Fibroblast of gingiva (primary cell): ENCODE data around the gene STX10.

Experiments
- DNase-seq: peaks from one replicate; pipeline ENCODE4 v3.0.0-alpha.2; 2011; ENCODE audit warnings: low read depth

The STX10 gene

GRCh38 chr19:13119627-13120026 is 30.5 kb downstream of the STX10 start:
- no peak for DNase-seq

- no peak for DNase-seq
These were observed 31.6 kb downstream of the STX10 start for GRCh38 chr19:13118424-13119193.

DNA sequence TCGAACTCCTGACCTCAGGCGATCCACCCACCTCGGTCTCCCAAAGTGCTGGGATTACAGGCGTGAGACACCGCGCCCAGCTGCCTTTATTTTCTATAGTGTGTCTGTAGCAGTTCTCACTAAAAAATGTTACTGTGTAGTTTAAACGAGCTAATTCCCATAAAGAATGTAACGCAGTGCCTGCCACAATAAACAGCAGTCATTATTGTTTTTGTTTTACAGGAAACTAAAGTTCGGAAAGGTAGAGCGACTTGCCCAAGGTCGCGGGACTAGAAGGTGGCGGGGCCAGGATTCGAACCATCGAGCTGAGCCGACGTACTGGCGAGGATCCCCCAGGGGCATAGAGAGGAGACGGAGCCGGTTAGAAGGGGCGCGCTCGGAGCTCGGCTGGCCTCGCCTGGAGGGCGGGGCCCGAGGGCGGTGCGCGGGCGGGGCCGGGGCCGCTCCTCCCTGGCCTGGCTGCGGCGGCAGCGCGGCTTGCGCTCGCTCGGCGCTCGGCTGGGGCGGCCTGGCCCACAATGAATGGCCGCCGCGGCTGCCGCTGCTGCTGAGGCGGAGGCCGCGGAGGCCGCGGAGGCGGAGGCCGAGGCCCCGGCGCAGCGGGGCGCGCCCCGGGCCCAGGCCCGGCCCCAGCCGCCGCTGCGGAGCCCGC is 32.3 kb downstream of the STX10 start, which contains the start of gene NACC1:
Gene NACC1, plus strand, starts transcription at position 493 of the 652 bp plus-strand sequence. CDS start 16,944 bp downstream, outside the sequence.
- DNase-seq: peak; percentile 88

DNA sequence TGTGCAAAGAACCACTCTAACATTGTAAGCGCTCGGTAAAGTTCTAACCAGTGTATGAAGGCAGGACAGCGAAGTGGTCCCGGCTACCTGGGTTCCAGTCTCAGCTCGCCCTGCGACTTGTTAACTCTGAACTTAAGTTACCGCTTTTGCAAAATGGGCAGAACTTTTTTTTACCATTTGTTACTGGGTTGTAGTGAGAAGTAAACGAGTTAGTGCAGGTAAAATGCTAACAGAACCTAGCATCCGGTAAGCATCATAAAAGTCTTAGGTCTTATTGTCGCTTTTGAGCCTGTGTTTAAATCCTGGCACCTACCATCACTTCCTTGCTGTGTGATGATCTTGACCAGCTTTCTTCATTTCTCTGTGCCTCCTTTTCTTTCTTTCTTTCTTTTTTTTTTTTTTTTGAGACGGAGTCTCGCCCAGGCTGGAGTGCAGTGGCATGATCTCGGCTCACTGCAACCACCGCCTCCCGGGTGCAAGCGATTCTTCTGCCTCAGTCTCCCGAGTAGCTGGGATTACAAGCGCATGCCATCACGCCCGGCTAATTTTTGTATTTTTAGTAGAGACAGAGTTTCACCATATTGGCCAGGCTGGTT is 32.9 kb downstream of the STX10 start:
- no peak for DNase-seq

GRCh38 chr19:13116282-13117175 is 33.6 kb downstream of the STX10 start, which contains the start of gene TRMT1:
Gene TRMT1, minus strand, starts transcription at chr19:13116740. Its CDS starts 341 bp downstream, at chr19:13116399.
- DNase-seq: peak; percentile 90

- no peak for DNase-seq
These were observed 34.3 kb downstream of the STX10 start for GRCh38 chr19:13115936-13116281.

- no peak for DNase-seq
These were observed 37.6 kb downstream of the STX10 start for GRCh38 chr19:13112555-13112954.

- no peak for DNase-seq
These were observed 40.0 kb downstream of the STX10 start for GRCh38 chr19:13110099-13110610.

- no peak for DNase-seq
These were observed 40.6 kb downstream of the STX10 start for GRCh38 chr19:13109361-13110098.

DNA sequence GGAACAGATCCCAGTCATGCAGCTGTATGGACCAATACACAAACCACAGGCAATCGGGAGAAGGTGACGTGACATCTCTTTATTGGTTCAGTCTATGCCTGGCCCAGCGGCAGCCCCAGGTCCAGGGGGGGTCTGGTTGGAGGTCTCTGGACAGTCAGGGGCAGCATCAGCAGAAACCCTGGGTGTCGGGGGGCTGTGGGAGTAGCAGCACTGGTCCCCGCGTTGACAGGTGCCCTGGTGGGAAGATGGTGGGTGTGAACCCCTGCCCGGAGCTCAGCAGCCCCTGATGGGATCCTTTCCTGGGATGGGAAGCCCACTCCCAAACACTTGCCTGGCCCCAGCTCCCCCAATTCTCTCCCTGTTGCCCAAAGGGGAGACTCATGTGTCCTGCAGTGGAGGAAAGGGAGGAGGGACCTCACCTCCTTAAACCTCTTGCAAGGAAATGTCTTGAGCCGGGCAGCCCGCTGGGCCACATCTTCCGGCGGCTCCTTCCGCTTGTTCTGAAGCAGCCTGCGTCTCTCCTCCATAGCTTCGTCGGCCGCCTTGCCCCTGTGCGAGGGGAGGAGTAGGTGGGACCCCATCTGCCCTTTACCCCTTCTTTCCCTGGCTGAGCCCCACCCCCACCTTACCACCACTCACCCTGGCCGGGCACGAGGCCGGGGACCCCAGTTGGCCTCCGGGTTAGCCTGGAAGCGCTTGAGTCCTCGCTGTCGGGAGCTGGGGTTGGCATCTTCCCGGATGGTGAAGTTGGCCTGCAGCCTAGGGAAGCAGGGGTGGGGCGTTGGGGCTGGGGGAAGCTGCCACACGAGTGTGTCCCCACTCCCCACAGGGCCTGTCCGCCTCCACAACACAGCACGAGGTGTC is 45.1 kb downstream of the STX10 start:
- DNase-seq: no peak

GRCh38 chr19:13104360-13104847 is 45.8 kb downstream of the STX10 start:
- DNase-seq: no peak

GRCh38 chr19:13103581-13104359 is 46.4 kb downstream of the STX10 start:
- DNase-seq: no peak

DNA sequence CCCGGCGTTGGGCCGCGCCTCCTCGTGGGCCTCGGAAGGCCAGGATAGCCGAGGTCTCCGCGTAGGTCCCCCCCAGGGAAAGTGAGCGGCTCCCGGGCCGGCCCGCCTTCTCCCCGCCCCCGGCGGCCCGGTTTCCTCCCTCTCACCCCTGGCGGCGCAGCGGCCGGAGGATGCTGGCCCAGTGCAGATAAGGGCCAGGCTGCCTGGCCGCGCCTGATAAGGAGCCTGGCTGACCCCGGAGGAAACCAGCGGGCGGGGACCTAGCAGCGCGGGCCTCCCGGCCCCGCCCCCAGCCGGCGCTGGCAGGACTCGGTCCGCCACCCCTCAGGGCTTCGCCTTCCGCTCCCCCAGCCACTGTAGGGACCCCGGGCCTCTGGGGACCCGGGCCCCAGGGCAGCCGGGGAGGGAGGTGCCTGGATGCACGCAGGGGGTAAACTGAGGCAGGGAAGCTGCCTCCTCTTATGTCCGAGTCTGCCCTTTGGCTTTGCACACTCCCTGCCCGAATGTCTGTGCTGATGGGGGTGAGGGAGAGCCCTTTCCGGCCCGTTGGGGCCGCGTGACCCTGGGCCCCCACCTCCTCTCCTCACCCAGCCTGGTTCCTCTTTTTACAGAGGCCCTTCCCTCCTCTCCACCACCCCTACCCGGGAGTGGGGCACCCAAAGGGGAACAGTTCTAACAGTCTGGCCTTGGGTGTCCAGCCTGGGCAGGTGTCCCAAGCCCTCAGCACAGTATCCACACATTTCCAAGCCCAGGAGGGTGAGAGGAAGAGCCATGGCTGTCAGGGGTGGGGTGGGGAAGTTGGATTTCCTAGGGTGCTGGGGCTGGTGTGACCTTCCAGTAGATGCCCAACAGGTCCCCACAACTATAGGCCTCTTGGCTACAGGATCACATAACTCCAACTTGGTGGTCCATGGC is 47.3 kb downstream of the STX10 start, which contains the start of gene LYL1:
Gene LYL1, minus strand, starts transcription at position 193 of the 915 bp plus-strand sequence. CDS start 1,687 bp downstream, outside the sequence.
- peak; percentile 48 for DNase-seq

GRCh38 chr19:13102416-13102665 is 47.8 kb downstream of the STX10 start:
- DNase-seq: no peak

DNA sequence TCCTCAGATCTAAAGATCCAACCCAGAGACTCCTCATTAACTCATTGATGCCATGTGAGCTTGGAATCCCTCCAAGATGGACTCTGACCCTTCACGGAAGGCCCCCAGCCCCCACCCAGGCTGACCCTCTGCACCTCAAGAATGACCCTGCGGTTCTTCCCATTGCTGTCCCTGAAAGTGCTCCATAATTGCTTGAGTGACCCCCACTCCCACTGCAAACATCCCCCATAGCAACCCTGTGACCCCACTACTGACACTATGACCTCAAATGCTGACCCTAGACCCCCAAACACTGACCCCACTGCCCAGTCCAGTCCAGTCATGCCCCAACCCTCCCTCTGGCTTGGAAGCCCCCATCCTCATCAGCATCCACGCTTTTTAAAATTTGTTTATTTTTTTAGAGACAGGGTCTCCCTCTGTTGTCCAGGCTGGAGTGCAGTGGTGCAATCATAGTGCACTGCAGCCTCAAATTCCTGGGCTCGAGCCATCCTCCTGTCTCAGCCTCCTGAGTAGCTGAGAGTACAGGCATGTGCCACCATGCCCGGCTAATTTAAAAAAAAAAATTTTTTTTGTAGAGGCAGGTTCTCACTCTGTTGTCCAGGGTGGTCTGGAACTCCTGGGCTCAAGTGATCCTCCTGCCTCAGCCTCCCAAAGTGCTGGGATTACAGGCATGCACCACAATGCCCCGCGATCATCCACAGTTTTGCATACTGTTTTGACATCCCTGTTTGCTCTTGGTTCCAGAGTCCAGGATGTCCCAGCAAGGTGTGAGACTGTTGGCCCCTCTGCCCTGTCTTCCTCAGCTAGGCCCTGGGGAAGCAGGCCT is 48.4 kb downstream of the STX10 start:
- DNase-seq: no peak

DNA sequence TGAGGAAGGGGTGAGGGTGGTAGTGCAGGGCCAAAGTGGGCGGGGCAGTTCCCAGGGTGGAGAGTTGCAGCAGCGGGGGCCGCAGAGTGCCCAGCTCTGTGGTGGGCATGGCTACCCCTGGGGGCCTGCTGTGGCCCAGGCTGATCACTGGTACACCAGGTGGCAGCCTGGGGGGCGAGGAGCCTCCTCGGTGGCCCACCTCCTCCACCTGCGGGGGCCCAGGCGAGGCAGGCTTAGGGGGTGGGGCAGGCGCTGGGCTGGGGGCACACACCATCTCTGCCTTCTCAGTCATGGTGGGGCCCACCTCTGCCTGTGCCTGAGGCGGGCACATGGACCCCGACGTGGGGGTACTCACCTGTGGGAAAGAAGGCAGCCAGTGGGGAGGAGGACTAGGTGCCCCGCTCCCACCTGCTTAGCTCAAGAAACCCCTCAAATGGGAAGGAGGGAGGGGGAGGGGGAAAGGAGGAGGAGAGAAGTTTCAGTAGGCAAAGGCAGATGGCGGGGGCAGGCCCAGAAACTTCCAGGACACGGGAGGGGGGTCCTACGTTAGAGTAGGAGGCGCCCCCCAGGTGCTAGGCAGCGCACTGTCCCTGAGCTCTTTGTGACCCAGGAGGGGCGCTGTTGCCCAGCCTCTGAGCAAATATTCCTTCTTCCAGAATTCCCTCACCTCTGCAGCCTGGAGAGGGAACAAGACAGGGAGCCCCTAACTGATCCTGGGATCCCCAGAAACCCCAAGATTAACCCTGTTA is 49.2 kb downstream of the STX10 start:
- no peak for DNase-seq
